Measurements from ENCODE around the gene BLTP3B.

The BLTP3B gene

GRCh38 chr12:100163416-100164152 lies 20.9 kb upstream of the BLTP3B start:
- peak; percentile 90 for DNase-seq

- no peak for DNase-seq
Observed at GRCh38 chr12:100159391-100160104, 16.9 kb upstream of the BLTP3B start.

- no peak for DNase-seq
Observed at GRCh38 chr12:100158535-100158934, 15.9 kb upstream of the BLTP3B start.

GRCh38 chr12:100157427-100157821 lies 14.8 kb upstream of the BLTP3B start:
- no peak for DNase-seq

GRCh38 chr12:100156731-100157426 lies 14.2 kb upstream of the BLTP3B start:
- no peak for DNase-seq

- DNase-seq: peak; percentile 46
Observed at GRCh38 chr12:100154474-100155247, 12.0 kb upstream of the BLTP3B start.

- DNase-seq: no peak
Observed at GRCh38 chr12:100153131-100153530, 10.5 kb upstream of the BLTP3B start.

GRCh38 chr12:100151769-100152168 lies 9.1 kb upstream of the BLTP3B start:
- no peak for DNase-seq

- no peak for DNase-seq
Observed at GRCh38 chr12:100146252-100146651, 3.6 kb upstream of the BLTP3B start.

GRCh38 chr12:100145643-100146042 lies 3.0 kb upstream of the BLTP3B start:
- no peak for DNase-seq

GRCh38 chr12:100141998-100142850 lies 450 bp downstream of the BLTP3B start:
- peak; percentile 16 for DNase-seq

- DNase-seq: no peak
Observed at GRCh38 chr12:100141666-100141997, 1.0 kb downstream of the BLTP3B start.

- no peak for DNase-seq
Observed at GRCh38 chr12:100138803-100139098, 3.9 kb downstream of the BLTP3B start.

GRCh38 chr12:100138048-100138802 lies 4.4 kb downstream of the BLTP3B start:
- DNase-seq: no peak

GRCh38 chr12:100133200-100133599 lies 9.5 kb downstream of the BLTP3B start:
- no peak for DNase-seq

GRCh38 chr12:100128512-100128908 lies 14.2 kb downstream of the BLTP3B start:
- DNase-seq: no peak

- DNase-seq: no peak
Observed at GRCh38 chr12:100127766-100128511, 14.7 kb downstream of the BLTP3B start.

- no peak for DNase-seq
Observed at GRCh38 chr12:100123316-100124095, 19.2 kb downstream of the BLTP3B start.

- DNase-seq: no peak
Observed at GRCh38 chr12:100120355-100120754, 22.3 kb downstream of the BLTP3B start.

- DNase-seq: no peak
Observed at GRCh38 chr12:100115291-100115690, 27.4 kb downstream of the BLTP3B start.
